Muscle of leg (tissue), 16 donors: Measurements from ENCODE around the gene ATG4C. TPM values are rescaled to one million over a fixed set of nuclear protein-coding genes. Genes with fewer than 3 reads are reported as not detected.
"Not testable (repeated sequence)": the region's sequence is repeated elsewhere in the genome, so short reads cannot be mapped to it uniquely, and the experiment has no call there.

Source experiments
- DNase-seq: peaks from one replicate; pipeline ENCODE4 v3.0.0; 2013
- H3K27ac ChIP-seq: one replicate; pipeline ENCODE4 v1.5.1; 2013; ENCODE audit warnings: mild to moderate bottlenecking, low read length, control low read depth
- H3K27me3 ChIP-seq: one replicate; pipeline ENCODE4 v1.6.1; 2013; ENCODE audit warnings: low read length; ENCODE audit not compliant: control insufficient read depth, insufficient read depth
- H3K36me3 ChIP-seq: one replicate; pipeline ENCODE4 v1.6.1; 2013; ENCODE audit warnings: low read length; ENCODE audit not compliant: control insufficient read depth, insufficient read depth
- H3K4me1 ChIP-seq: one replicate; pipeline ENCODE4 v1.6.1; 2013; ENCODE audit warnings: low read length; ENCODE audit not compliant: control insufficient read depth, insufficient read depth
- H3K4me3 ChIP-seq: one replicate; pipeline ENCODE4 v1.5.1; 2013; ENCODE audit warnings: low read length, control low read depth
- H3K9me3 ChIP-seq: replicated peaks from 2 replicates; pipeline ENCODE4 v1.6.1; 2013; ENCODE audit warnings: low read depth, low read length; ENCODE audit not compliant: control insufficient read depth
- WGBS: methylation state at CpG from one replicate; pipeline ENCODE4 v1.1.5; 2013; ENCODE audit warnings: missing lambda C conversion rate; ENCODE audit not compliant: insufficient coverage; 5-methylcytosine and 5-hydroxymethylcytosine counted together
- long read RNA-seq, 11 donors: transcript quantifications; one replicate each; lab custom pipeline, GENCODE V29; 2026
- polyA plus RNA-seq, 8 donors: library from polyadenylated mRNA; unstranded; fragments of 120-200 nt; gene quantifications; one replicate each; pipeline versions ENCODE4 v1.2.1 to v1.2.3, GENCODE V29; 2013; ENCODE audit warnings: inconsistent platforms in 1 of 8, low replicate concordance in 1 of 8; ENCODE audit not compliant: insufficient read length in 8 of 8, insufficient read depth in 1 of 8
- total RNA-seq: library from RNA; stranded (reverse); fragments of 120-200 nt; gene quantifications from one replicate; pipeline ENCODE4 v1.2.4, GENCODE V29; 2013

Gene ATG4C
- total RNA-seq (8.3 TPM), polyA plus RNA-seq (10 to 100 TPM in 3 of 8 donors, 1 to 10 TPM in 5; 6.2 to 10.9 (median 8.5) TPM)
- long read RNA-seq, donor 1, partial matches to known transcripts = 0 of 2 reads
- long read RNA-seq, donor 1, other reads (novel, unspliced or antisense) = 0 of 2 reads
- long read RNA-seq, donor 2 = 0 reads
- long read RNA-seq, donor 3, partial matches to known transcripts = 0 of 1 reads
- long read RNA-seq, donor 3, other reads (novel, unspliced or antisense) = 0 of 1 reads
- long read RNA-seq, donor 4, partial matches to known transcripts = 0 of 3 reads
- long read RNA-seq, donor 4, other reads (novel, unspliced or antisense) = 0 of 3 reads
- long read RNA-seq, donor 5, transcript ATG4C-203 (11 exons, 2,890 nt) = major isoform, 6 of 8 reads
- long read RNA-seq, donor 5, partial matches to known transcripts = 0 of 8 reads
- long read RNA-seq, donor 5, other reads (novel, unspliced or antisense) = 0 of 8 reads
- long read RNA-seq, donor 6, partial matches to known transcripts = 0 of 7 reads
- long read RNA-seq, donor 6, other reads (novel, unspliced or antisense) = 0 of 7 reads
- long read RNA-seq, donor 7, partial matches to known transcripts = 0 of 2 reads
- long read RNA-seq, donor 7, other reads (novel, unspliced or antisense) = 0 of 2 reads
- long read RNA-seq, donor 8, partial matches to known transcripts = 0 of 2 reads
- long read RNA-seq, donor 8, other reads (novel, unspliced or antisense) = 0 of 2 reads
- long read RNA-seq, donor 9, partial matches to known transcripts = 0 of 2 reads
- long read RNA-seq, donor 9, other reads (novel, unspliced or antisense) = 0 of 2 reads
- long read RNA-seq, donor 10, partial matches to known transcripts = 0 of 4 reads
- long read RNA-seq, donor 10, other reads (novel, unspliced or antisense) = 0 of 4 reads
- long read RNA-seq, donor 11, partial matches to known transcripts = 0 of 3 reads
- long read RNA-seq, donor 11, other reads (novel, unspliced or antisense) = 0 of 3 reads

- WGBS = 0% methylated on average over 30 of the region's 38 CpGs
- H3K27ac ChIP-seq = peak within 1 kb of the TSS; percentile 97
- DNase-seq = peak; percentile 99
- H3K36me3 ChIP-seq = no peaks in the 10 kb centered on the region
- H3K4me3 ChIP-seq = peak within 1 kb of the TSS; percentile 87
- no peaks in the 10 kb centered on the region for H3K27me3 ChIP-seq
- H3K4me1 ChIP-seq = peaks cover 3% of the 10 kb centered on the region
- H3K9me3 ChIP-seq = no peaks in the 10 kb centered on the region
Observed at GRCh38 chr1:62783736-62784508, at the start of gene ATG4C. Gene ATG4C, plus strand, starts transcription at chr1:62784132. Its CDS starts 19,655 bp downstream, at chr1:62803787.

GRCh38 chr1:62735491-62736171 lies 48.3 kb upstream of the ATG4C start:
- Histone ChIP-seq H3K27me3 (no peaks in the 10 kb centered on the region), H3K4me1 (no peaks in the 10 kb centered on the region), H3K27ac (peak overlapping the region; percentile 15), H3K9me3 (peaks cover 1% of the 10 kb centered on the region), H3K4me3 (no peak overlapping the region), H3K36me3 (no peaks in the 10 kb centered on the region)
- no CpG with 5 or more reads among the region's 3 CpGs for WGBS
- DNase-seq = peak; percentile 88

- H3K36me3 ChIP-seq, DNase-seq, H3K27ac ChIP-seq, H3K27me3 ChIP-seq, H3K4me1 ChIP-seq, H3K9me3 ChIP-seq, H3K4me3 ChIP-seq: not testable (repeated sequence)
- WGBS = no CpG with 5 or more reads among the region's 3 CpGs
Observed at GRCh38 chr1:62740701-62741100, 43.2 kb upstream of the ATG4C start.

- no peaks in the 10 kb centered on the region for H3K27me3 ChIP-seq
- H3K4me3 ChIP-seq = no peak overlapping the region
- peak overlapping the region; percentile 32 for H3K27ac ChIP-seq
- H3K4me1 ChIP-seq = peaks cover 3% of the 10 kb centered on the region
- DNase-seq = peak; percentile 76
- H3K36me3 ChIP-seq = no peaks in the 10 kb centered on the region
- peaks cover 6% of the 10 kb centered on the region for H3K9me3 ChIP-seq
- WGBS = 0% methylated on average over 2 of the region's 3 CpGs
Observed at GRCh38 chr1:62744611-62745577, 39.0 kb upstream of the ATG4C start.

GRCh38 chr1:62746086-62746808 lies 37.7 kb upstream of the ATG4C start:
- H3K4me3 ChIP-seq = no peak overlapping the region
- H3K36me3 ChIP-seq = no peaks in the 10 kb centered on the region
- 79% methylated on average over 5 of the region's 12 CpGs for WGBS
- peak; percentile 80 for DNase-seq
- peaks cover 3% of the 10 kb centered on the region for H3K4me1 ChIP-seq
- peaks cover 4% of the 10 kb centered on the region for H3K9me3 ChIP-seq
- H3K27me3 ChIP-seq = no peaks in the 10 kb centered on the region
- no peak overlapping the region for H3K27ac ChIP-seq

GRCh38 chr1:62746809-62747138 lies 37.2 kb upstream of the ATG4C start:
- no peak overlapping the region for H3K27ac ChIP-seq
- peaks cover 3% of the 10 kb centered on the region for H3K4me1 ChIP-seq
- H3K36me3 ChIP-seq = no peaks in the 10 kb centered on the region
- no peaks in the 10 kb centered on the region for H3K27me3 ChIP-seq
- no peak for DNase-seq
- H3K4me3 ChIP-seq = no peak overlapping the region
- peaks cover 4% of the 10 kb centered on the region for H3K9me3 ChIP-seq
- WGBS = no CpG with 5 or more reads among the region's 3 CpGs

- Histone ChIP-seq H3K4me1 (no peaks in the 10 kb centered on the region), H3K36me3 (no peaks in the 10 kb centered on the region), H3K27ac (no peak overlapping the region), H3K27me3 (no peaks in the 10 kb centered on the region), H3K9me3 (peaks cover 4% of the 10 kb centered on the region), H3K4me3 (no peak overlapping the region)
- WGBS = 93% methylated on average over 30 of the region's 35 CpGs
- DNase-seq = no peak
Observed at GRCh38 chr1:62753031-62753965, 30.6 kb upstream of the ATG4C start.

GRCh38 chr1:62754938-62755337 lies 29.0 kb upstream of the ATG4C start:
- not testable (repeated sequence) for H3K4me3 ChIP-seq, H3K4me1 ChIP-seq, H3K36me3 ChIP-seq, H3K27ac ChIP-seq, DNase-seq, H3K9me3 ChIP-seq, H3K27me3 ChIP-seq
- WGBS = 90% methylated on average over 11 of the region's 13 CpGs
